Measurements from ENCODE around the gene EPB41L2.

Gene EPB41L2

DNA sequence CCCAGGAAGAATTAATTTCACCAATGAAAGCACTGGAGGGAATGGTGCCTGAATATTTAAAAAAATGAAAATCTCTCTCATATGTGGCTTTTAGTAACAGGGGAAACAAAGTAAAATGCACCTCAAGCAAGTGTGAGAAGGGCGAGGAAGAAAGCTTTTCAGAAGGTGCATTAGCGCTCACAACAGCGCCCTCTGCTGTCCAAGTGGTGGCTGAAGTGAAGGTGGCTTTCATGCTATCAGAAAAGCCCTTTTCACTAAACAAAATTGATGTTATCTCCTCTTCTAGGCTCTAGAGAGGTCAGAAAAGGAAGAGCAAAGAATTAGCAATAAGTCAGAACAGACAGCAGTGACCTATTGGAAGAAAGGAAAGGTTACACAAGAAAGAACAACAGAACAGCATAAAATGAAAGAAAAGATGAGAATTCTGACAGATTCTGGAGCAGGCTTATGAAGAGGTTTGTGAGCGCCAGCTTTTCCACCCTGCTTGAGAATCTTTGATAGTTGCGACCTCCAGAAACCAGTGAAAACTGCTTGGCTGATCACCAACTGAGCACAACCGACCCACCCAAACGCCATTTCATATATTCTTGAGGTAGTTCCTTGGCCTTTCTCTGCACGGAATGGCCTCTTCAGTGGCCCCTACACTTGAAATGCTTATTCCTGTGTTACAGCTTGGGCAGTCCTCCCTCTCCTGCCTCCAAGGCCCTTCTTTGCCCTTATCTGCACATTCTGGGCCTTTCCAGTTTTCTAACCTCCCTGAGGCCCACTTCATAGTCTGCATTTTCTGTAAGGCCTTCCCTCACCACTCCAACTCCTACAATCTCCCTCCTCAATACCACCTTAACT is 190.6 kb downstream of the EPB41L2 start:
- TF ChIP-seq, protein P1, sequence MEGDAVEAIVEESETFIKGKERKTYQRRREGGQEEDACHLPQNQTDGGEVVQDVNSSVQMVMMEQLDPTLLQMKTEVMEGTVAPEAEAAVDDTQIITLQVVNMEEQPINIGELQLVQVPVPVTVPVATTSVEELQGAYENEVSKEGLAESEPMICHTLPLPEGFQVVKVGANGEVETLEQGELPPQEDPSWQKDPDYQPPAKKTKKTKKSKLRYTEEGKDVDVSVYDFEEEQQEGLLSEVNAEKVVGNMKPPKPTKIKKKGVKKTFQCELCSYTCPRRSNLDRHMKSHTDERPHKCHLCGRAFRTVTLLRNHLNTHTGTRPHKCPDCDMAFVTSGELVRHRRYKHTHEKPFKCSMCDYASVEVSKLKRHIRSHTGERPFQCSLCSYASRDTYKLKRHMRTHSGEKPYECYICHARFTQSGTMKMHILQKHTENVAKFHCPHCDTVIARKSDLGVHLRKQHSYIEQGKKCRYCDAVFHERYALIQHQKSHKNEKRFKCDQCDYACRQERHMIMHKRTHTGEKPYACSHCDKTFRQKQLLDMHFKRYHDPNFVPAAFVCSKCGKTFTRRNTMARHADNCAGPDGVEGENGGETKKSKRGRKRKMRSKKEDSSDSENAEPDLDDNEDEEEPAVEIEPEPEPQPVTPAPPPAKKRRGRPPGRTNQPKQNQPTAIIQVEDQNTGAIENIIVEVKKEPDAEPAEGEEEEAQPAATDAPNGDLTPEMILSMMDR (conservative IDR thresholded peaks at IDR 0.05), result peak; percentile 94
- no peak overlapping the region for H3K27ac ChIP-seq

DNA sequence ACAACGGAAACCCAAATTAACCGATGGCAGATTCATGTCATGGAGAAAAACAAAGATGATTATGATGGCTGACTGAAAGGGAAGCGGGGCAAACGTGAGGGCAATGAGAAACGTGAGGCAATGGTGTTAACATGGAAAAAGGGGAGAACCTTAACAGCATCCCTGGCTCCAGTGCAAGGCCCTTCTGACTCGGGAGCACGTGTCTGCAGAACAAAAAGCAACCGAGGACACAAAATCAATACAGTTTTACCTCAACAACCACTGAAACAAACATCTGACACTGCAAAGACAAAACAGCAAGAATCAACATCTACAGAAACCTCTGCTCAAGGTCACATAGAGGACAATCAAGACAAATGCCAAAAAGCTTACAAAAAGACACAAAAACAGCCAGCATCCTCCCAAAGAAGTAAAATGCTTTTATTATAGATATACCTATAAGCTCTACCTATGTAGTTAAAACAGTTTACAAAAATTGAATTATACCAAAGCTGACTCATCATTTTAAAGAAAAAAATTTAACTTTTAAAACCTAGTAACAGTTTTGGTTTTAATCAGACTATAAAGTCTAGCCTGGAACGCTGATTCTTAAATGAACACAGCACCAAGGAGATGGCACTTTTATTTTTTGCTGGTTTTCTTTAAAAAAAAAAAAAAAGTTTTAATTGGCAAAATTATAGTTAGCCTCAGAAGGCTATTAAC is 192.7 kb downstream of the EPB41L2 start:
- no peak overlapping the region for H3K27ac ChIP-seq
- TF ChIP-seq, protein P1 (conservative IDR thresholded peaks at IDR 0.05), result no peak

DNA sequence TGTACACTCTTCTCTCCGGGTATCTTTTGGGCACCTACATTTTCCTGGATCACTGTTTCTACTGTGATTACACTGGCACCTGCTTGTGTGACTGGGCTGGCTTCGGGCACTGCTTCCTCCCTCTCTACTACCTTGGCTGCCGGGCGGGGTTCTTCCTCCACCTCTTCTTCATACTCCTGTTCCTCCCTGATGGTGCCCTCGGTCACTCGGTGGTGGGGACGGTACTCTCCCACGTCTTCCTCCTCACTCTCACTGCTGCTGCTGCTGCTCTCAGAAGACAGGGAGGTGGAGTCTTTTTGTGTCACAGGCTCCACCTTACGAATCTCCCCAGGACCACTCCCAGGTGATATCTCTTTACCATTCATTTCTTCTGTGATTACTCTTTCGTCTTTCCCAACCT is 193.4 kb downstream of the EPB41L2 start:
- H3K27ac ChIP-seq, result no peak overlapping the region
- TF ChIP-seq, protein P1 (conservative IDR thresholded peaks at IDR 0.05), result no peak

DNA sequence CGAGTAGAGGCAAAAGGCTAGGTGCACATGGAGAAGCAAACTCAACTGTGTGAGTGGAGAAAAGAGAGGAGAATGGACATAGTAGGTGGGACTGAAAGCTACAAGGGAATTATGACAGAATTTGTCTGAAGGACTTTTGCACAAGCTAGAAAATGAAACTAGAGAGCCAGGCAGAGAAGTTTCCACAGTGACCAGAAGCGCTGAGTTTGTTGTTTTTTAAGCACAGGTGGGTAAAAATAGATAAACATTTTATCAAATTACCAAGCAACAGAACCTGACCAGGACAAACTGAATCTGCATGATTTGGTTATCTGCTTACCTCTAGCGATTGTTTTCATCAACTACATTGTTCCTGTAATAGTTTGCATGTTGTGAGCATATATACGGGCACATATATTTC is 197.3 kb downstream of the EPB41L2 start:
- TF ChIP-seq, protein P1 (conservative IDR thresholded peaks at IDR 0.05), result no peak
- no peak overlapping the region for H3K27ac ChIP-seq

DNA sequence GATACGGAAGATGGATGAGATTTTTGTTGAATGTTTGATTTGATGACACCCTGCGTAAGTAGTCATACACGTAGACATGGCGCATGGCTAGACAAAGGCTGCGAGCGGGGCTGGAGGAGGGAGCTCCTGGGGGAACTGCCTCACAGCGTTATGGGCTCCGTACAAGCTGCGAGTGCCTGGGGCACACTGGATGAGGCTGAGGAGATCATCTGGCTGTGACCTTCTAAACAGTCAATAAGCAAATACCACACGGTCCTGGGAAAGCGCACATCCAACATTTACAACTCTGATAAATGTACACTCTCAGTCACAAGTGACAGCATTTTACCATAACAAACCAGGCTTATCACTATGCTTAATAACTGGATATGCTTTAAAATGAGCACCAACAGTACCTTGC is 198.7 kb downstream of the EPB41L2 start:
- TF ChIP-seq, protein P1 (conservative IDR thresholded peaks at IDR 0.05), result no peak
- H3K27ac ChIP-seq, result no peak overlapping the region

DNA sequence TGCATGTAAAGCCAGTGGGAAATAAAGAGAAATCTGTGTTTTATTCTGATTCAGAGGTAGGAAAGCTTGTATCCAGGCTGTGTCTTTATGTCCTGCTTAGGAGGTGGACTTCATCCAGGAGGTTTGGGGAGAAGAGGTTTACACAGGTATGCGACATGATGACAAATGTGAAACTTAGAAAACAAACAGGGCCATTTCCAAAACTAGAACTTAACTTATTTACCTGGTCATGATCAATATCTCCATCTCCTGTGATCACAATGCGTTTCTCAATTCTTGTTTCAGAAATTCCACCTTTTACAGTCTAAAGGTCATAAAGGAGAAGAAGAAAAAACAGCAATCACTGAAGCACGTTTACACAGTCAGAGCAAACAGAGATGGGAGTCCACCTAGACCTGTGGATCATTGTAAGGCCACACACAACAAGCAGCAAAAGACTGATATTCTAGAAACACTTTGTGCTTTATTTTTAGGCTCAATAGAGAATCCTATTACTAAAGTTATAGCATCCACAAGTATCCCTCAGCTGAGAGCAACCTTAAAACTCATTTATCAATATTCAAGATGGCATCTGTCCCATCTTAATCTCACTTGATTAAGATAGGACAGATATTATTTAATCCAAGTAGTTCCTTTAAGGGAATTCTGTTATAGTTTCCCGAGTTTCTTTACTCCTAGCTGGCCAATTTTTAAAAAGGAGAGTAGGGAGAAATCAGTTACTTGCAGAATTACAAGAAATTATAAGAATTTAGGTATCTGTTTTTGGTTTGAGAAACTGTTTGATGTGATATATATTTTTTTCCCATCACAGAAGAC is 199.4 kb downstream of the EPB41L2 start:
- H3K27ac ChIP-seq, result no peak overlapping the region
- TF ChIP-seq, protein P1 (conservative IDR thresholded peaks at IDR 0.05), result no peak

DNA sequence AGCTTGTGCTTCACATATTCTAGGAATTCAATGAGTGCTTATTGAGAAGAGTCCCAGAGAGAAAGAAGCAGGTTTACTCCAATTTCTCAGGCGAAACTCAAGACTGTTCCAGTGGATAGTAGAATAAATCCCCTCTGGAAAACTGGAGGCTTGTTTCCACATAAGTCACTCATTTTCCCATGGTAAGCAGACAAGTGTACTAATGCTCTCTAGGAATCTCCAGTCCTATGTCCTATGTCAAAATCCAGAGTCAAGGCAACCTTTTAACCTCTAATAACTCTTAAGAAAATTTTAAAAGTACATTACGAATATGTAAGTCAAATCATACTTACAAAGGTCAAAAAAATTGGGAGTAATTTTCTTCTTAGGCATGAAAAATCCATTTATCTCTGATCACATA is 200.7 kb downstream of the EPB41L2 start:
- TF ChIP-seq, protein P1 (conservative IDR thresholded peaks at IDR 0.05), result no peak
- H3K27ac ChIP-seq, result no peak overlapping the region

All from VCaP (cell line).